ENCODE measurements around the gene PRKN.
A peak's percentile ranks its signal among the peaks of the same experiment; 100 is the strongest.
"Not testable (repeated sequence)": the region's sequence is repeated elsewhere in the genome, so short reads cannot be mapped to it uniquely, and the experiment has no call there.

PRKN gene

DNA sequence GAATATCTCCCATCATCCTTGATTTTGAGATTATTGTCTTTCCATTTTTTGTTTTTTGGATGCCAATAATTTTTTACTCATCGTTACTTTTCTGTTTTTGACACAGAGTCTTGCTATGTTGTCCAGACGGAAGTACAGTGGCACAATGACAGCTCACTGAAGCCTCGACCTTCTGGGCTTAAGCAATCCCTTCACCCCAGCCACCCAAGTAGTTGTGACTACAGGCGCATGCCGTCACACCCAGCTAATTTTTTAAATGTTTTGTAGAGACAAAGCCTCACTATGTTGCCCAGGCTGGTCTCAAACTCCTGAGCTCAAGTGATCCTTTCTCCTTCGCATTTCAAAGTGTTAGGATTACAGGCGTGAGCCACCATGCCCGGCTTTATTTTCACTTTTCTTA, 851.3 kb downstream of the PRKN start:
- no peak for DNase-seq

DNA sequence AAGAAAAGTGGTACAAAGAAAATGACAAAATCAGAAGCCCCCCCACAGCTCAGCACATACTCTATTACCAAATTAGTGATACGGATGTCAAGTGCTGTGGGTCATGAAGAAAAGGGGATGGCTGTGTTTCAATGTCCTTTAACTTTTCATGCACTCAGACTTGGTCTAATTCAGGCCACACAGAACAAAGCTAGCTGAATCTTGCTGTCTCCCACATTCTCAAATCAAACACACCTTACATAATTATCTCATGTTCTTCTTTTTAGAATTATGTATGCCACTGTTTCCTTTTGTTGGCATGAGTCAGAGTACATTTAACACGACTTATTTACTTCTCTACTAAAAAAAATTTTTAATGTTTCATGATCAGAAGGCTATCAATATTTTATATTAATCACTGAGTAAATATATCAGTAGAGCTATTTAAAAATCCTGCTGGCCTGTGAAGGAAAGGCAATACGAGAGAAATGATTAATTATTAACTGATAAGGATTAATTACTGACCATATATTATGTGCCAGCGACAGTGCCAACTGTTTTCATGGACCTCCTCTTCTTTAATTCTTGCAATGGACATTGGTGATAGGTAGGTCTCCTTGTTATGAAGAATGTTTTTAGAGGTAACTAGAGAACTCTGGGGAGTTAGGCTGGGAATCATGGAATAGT, 857.2 kb downstream of the PRKN start:
- DNase-seq: no peak

DNA sequence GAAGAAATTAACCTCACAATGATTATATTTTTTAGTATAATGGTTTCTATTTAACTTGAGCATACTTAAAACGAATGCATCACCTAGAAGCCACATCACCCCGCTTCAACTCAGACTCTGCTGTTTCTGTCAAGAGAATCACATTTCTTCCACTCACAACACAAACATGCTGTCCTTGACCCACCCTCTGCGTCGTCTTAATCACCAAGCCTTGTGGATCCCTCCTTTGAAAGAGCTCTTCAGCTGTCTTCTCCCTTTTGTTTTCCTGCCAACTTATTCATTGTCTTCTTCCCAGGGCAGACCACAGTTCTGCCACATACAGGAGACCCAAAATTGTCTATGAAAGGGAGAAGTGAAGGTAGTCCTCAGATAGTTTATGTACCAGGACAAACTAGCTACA, 858.1 kb downstream of the PRKN start:
- no peak for DNase-seq

DNA sequence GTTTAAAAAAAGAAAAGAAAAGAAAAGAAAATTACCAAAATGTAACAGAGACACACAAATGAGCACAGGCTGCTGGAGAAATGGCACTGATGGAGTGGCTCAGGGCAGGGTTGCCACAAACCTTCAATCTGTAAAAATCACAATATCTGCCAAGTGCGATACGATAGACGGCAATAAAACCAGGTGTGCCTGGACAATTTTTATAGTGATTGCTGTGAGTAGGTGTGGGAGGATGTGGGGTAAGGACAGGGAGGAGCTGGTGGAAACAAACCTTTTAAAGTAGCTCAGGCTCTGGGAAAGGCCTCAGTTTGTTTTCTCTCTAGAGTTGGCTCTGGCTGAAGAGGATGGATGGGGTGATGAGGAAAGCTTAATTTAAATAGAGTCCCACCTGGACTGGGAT, 861.0 kb downstream of the PRKN start:
- no peak for DNase-seq

DNA sequence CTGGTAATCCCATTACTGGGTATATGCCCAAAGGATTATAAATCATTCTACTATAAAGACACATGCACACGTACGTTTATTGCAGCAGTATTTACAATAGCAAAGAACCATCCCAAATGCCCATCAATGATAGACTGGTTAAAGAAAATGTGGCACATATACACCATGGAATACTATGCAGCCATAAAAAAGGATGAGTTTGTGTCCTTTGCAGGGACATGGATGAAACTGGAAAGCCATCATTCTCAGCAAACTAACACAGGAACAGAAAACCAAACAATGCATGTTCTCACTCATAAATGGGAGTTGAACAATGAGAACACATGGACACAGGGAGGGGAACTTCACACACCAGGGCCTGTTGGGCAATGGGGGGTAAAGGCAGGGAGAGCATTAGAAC, 866.5 kb downstream of the PRKN start:
- DNase-seq: not testable (repeated sequence)

DNA sequence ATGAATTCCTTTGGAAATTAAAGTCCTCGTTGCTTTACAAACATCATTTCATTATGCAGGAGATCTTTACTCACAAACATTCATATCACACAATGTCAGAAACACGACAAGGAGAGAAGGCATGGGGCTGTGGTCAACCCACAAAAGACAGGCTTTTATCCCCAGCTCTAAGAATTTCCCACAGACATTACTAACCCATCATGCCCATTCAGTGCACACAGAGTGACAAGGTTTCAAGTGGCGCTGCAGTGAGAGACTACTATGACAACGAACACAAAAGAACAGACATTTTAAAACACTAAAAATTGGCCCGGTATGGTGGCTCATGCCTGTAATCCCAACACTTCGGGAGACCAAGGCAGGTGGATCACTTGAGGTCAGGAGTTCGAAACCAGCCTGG, 873.9 kb downstream of the PRKN start:
- no peak for DNase-seq

GRCh38 chr6:161851486-161851885, 876.1 kb downstream of the PRKN start:
- DNase-seq: not testable (repeated sequence)

GRCh38 chr6:161850562-161850961, 877.0 kb downstream of the PRKN start:
- DNase-seq: peak; percentile 5

DNA sequence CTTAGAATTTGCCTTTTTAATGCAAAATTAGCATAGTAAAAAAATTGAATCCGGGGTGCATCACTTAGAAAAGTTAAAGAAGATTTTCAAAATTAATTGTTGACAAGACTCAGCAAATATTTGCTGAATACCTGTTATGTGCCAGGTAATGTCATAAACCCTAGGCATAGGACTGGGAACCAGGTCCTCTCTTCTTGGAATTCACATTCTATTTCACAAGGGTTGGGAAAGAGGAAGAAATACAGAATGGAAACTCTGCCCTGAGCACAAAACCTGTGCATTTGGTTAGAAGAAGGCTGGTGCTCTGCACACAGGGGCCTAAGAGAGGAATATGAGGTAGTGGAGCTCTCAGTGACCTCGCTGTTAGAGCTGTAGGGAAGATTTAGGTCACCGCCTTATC, 879.9 kb downstream of the PRKN start:
- no peak for DNase-seq

DNA sequence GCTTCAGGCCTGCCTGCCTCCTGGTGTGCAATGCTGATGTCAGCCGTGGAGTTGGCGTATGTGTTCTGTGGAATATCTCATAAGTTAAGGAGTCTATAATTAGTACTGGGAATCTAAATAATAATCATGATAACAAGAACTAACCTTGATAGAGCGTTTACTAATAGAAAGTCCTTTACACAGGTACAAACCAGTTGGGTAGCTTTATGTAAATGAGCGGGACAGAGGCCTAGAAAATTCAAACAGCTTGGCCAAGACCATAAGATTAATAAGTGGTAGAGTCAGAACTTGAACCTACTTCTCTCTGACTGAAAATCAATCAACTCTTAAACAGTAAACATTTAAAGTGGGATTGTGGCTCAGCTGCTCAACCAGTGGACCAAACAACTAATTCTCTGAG, 882.8 kb downstream of the PRKN start:
- DNase-seq: no peak

DNA sequence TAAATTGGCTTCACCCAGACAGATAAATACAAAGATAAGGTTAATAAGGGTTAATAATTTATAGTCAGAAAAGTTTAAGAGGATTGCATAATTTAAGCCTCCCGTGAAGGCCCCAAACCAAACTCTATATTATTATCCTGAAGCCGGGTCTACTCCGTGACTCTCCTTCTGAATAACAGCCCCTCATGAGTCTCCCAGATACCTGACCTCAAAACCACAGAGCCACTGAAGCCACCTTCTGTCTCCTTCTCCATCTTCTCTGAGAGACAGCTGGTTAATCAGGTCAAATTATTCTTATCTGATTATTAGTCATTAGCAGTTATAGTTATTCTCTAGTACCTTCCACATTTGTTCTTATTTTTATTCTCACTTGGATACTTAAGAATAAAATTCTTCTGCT, 884.5 kb downstream of the PRKN start:
- DNase-seq: no peak

- DNase-seq: peak; percentile 16
Observed at GRCh38 chr6:161840380-161840779, 887.2 kb downstream of the PRKN start.

GRCh38 chr6:161838306-161839035, 889.1 kb downstream of the PRKN start:
- peak; percentile 80 for DNase-seq

DNA sequence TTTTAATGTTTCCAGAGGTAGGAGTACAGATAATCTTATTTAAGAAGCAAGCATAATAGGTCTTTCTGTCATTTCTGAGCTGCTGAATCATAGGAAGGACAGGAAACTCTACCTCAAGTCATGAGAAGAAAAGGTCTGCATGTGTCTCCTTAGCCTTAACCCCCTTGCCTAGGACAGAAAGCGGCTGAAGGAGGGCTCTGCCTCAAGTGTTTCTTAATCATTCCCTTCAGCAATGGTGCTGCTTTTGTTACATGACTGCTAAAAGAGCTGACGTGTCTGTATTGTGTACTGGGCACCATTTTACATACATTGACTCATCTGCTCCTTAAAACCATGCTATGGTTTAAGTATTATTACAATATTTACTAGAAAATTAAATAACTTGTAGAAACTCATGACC, 889.7 kb downstream of the PRKN start:
- DNase-seq: no peak

DNA sequence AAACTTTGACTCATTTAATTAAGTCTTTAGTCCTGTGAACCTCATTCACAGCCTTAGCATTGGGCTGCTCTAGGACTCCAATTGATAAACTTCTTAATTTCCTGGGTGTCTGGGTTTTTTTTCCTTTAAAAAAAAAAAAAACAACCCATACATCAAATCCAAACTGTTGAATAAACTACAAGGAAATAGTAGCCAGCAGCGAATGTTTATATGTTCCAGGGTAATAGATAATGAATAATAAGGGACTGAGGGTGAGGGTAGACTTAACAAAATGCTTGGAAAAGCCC, 890.2 kb downstream of the PRKN start:
- DNase-seq: no peak

GRCh38 chr6:161836643-161837448, 890.7 kb downstream of the PRKN start:
- DNase-seq: no peak

GRCh38 chr6:161835500-161836215, 891.9 kb downstream of the PRKN start:
- DNase-seq: no peak

GRCh38 chr6:161834426-161834825, 893.1 kb downstream of the PRKN start:
- peak; percentile 17 for DNase-seq

DNA sequence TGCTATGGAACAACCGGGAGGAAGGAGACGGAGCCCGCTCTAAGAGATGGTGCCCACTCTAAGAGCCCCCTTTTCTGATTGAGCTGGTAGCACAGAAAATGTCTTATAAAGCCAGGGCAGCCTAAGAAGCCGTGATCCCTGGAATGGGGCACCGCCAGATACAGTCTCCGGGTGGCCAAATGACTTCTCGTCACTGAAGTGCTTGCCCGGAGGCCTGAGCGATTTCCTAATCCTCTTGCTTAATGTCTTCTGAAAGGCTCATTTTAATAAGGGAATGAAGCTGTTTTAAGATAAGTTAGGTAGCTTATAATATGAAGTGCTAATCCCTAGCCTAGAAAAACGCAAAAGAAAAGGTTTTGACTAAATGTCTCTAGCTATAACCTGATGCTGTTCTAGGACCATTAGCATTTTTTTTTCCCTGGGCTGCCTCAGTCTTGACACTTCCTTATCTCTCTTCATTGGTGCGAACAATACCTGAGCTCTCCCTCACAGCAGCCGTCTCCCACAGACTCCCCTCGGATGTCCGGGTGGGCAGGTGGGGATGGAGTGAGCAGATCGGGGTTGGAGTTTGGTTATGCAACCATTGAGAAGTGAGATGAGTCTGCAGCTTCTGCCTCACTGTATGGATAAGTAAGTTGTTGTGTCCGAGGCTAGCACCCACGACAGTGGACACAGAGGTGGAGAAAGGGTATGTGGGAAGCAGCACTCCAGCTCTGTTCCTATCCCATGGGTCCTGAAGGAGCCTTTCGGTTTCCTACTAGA, 894.3 kb downstream of the PRKN start:
- no peak for DNase-seq

- no peak for DNase-seq
Observed at GRCh38 chr6:161832622-161833021, 894.9 kb downstream of the PRKN start.

- no peak for DNase-seq
Observed at GRCh38 chr6:161830866-161831616, 896.5 kb downstream of the PRKN start.

- no peak for DNase-seq
Observed at GRCh38 chr6:161829291-161829729, 898.3 kb downstream of the PRKN start.
